Stimulated activated CD8-positive, alpha-beta memory T cell treated with anti-CD3 and anti-CD28 coated beads, Interleukin-15, amount 100 ng/mL, for 48 hours (primary cell): Measurements from ENCODE around the gene ADAMTS9.

Experiments used
- DNase-seq, 2 donors: peaks; one replicate each; pipeline ENCODE4 v3.0.0-alpha.2; 2020; ENCODE audit warnings: low read depth in 2 of 2

The ADAMTS9 gene

DNA sequence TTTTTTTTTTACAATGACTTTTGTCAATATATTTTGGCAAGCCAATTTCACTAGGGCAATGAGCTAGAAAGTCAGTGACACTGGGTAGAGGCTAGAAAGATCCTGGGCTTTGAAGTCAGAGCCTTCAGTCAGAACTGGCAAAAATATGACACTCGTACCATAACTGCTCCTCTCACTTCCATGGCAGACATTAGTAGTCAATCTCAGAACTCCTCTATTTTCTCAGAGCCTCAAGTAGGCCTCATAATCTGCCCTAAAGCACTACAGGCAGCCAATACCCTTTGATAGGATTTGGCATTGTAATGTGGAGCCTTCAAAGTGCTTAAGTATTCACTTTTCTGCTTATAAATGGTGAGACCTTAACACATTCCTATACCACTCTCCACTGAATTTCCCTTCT is 67.8 kb downstream of the ADAMTS9 start:
- DNase-seq, result no peak

DNA sequence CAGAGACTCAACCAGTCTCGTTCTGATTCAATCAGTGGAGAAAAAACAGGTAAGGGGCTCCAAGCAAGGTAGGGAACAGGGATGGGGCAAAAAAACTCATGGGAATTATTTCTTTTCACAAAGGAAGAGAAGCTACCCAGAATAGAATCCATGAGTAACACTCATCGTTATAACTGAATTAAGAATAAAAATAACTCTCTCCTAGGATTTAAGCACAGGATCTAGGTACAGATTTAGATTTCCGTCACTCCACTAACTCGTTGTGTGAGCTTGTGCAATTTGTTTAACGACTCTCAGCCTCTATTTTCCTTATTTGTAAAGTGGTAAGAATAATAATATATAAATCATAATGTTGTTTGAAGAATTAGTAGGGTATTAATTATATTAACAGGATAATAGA is 68.6 kb downstream of the ADAMTS9 start:
- DNase-seq, result no peak

DNA sequence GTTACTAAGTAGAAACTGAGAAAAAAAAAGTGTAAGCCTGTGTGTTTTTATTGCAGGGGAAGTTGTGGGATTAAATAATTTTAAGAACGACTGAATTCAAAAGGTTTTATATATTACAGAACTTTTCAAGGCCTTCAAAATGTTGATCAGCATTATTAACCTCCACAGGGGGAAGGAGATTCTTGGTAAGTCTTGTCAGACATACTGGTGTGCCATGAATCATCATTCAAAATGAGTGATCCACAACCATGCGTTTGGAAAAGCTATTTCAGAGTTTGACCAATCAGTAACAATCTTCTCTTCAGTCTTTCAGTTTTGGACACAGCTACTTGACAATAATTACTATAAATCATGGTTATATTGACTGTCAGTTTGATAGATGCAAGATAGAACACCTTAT is 70.2 kb downstream of the ADAMTS9 start:
- DNase-seq, result no peak

DNA sequence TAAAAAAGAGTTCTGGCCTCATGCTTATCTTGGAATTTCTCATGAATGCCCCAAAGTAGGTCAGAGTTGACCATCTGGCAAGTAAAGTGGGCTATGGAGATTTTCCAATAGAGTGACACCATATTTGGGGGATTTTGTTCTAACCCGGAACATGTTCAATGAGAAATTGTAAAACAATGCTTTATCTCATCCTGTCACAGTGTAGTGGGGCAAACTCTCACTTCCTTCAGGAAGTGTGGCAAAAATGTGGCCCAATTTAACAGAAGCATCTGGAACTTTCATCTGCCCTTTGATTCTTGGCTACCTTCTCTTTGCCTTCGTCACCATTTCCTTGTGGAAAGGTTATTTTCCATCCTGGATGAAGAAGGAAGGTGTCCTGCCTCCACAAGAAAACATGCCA is 70.8 kb downstream of the ADAMTS9 start:
- no peak for DNase-seq

DNA sequence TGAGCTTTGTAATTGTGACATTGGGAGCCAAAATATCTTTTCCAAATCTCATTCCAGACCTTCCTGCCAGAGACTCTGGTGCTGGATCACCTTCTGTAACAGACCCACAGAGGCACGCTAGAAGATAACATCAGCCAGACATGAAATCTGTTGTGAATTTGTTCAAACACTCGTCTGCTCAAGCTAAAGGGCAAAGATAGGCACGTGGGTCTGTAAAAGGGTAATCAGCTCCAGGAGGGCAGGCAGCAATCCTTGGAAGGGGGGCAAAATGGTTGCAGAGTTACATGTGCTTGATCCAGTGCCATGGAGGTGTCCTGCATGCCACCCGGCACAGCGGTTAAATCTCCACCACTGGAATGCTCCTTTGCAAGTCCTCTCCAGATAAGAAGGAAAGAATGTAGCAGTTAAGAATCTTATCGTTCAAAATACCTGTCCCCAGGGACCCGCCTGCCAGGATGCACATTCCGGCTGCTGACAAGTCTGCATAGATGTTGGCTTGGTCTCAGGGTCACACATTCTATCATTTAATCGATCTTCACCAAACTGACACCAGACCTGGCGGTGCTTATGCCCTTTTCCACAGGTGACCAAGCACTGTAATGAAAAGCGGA is 74.8 kb downstream of the ADAMTS9 start:
- DNase-seq, result no peak

DNA sequence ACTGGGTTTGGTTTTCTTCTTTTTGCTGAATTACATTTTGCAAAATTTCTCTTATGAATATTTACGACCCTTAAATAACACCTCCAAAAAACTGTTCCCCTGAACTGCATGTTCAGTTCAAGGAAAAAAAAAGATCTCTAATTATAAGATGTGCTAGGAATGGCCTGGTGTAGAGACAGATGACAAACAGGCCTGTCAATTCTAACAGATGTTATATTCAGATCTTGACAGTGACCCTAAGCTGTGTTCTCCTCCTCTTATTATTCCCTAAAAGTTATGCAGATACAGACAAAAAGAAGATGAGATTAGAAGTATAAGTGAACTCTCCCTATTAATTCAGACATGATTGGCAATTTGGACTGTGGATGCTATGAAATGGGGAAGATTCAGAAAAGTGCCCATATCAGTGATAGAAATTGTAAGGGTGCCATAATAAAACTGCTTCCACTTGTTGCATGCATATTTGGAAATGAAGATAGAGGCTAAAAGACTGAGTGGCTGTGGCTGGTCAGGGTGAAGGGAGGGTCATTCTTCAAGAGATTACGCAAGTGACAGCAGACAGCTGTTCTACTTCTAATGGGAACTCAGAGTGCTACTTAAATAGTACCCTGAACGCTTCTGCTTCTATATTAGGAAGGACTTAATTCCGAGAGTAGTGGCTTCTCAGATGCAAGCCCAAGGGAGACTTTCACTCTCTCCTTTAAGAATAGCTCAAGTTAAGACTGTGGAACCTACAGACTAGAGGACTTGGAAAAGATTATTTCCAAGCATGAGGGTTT is 75.5 kb downstream of the ADAMTS9 start:
- no peak for DNase-seq

DNA sequence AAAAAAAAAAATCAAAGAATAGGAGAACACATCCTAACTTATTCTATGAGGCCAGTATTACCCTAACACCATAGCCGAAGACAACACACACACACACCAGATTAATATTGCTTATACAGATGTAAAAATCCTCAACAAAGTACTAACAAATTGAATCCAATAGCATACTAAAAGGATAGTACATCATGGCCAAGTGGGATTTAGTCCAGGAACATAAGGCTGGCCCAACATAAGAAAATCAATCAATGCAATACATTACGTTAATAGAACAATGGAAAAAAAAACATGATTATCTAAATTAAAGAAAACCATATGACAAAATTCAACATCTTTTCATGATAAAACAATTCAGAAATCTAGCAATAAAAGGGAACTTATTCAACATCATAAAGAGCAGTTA is 79.1 kb downstream of the ADAMTS9 start:
- no peak for DNase-seq

DNA sequence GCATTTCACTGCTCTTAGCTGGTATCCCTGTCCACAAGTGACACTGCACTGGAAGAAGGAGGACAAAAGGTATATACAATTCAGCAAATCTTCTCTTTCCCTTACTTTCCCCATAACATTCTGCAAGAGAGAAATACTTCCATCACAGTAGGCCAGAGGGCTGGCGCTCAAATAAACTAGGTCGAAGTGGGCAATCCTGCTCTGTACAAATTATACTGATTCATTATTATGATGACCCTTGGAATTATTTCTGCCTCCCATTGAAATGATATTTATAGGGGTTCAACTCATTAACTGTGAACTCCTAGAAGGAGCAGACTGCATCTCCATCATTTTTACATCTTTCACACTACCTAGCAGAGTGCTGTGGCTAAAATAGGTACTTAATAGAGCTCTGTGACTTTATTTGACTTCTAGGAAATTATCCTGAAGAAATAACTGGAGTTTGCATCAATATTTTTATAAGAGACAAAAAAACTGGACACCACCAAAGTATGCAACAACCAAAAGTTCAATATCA is 80.7 kb downstream of the ADAMTS9 start:
- no peak for DNase-seq

DNA sequence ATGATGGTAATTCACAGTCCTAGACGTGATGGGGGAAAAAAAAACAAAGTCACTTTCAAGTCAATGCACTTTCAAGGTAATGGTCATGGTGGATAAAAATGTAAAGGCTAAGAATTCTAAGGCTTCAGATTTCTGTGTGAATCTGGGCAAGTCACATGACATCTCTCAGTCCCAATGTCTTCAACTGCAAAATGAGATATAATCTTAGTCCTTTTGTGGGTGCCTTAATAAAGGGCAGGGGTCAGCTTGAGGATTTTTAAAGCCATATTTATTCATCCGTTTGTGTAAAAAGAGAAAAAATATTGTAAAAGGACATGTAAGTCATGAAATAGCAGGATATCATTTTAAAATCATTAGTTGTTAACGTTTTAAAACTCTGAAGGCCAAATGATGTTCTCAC is 83.5 kb downstream of the ADAMTS9 start:
- no peak for DNase-seq

DNA sequence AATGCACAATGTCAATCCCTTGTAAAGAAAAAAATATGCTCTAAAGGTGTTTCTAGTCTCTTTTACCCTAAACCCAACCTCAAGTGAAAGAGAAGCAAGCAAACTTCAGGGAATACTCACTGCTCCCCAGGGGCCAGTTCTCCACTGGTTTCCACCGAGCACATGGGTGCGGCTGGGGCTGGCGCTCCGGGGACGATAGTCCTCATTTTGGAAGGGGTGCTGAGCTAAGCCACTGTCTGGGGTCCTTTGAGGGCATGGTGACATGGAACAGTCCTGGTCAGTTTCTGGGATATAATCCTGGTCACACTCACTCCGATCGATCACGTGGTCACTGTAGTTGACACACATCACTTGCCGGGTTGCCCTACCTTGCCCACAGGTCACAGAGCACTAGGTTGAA is 86.0 kb downstream of the ADAMTS9 start:
- DNase-seq, result no peak

DNA sequence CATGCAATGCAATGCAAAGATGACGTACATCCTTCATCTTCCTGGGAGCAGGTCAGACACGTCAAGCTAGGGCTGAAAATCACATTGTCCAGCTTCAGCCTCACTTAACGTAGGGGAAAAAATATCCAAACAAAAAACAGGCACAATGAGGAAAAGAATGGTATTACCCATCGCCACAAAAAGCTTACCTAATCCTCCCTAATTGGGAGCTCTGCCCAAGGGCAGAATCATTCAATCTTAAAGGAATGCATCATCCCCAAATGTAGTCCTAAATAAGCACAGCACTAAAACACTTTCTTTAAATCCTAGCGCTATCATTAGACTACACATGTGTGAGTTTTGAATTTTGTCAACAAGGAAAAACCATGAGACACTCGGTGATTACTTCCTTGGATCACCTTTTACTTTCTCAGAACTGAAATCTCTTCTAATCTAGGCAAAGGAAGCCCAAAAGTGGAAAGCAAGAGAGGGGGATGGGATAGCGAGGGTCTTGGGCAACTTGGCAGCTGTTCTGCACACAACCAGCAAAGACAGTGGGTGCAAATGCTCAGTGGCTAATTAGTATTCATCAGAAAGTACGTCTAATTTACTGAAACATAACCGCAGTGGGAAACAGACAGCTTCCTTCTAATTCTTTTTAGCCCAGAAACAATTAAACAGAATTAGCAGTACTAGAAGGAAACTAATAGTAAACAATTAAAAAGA is 87.4 kb downstream of the ADAMTS9 start:
- no peak for DNase-seq

DNA sequence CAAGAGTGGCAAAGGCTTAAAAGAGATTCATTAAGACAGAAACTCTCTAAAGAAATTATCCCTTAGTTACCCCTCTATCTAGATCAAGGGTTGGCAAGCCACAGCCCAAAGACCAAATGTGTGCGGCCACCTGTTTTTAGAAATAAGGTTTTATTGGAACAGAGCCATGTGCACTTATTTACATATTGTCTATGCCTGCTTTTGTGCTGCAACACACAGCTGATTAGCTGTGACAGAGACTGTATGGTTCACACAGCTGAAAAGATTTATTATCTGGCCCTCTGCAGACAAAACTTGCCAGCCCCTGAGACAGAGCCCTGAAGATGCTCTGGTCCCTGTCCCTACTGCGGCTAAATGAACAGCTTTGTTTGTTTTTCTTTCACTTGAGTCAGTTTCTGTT is 88.1 kb downstream of the ADAMTS9 start:
- DNase-seq, result no peak

DNA sequence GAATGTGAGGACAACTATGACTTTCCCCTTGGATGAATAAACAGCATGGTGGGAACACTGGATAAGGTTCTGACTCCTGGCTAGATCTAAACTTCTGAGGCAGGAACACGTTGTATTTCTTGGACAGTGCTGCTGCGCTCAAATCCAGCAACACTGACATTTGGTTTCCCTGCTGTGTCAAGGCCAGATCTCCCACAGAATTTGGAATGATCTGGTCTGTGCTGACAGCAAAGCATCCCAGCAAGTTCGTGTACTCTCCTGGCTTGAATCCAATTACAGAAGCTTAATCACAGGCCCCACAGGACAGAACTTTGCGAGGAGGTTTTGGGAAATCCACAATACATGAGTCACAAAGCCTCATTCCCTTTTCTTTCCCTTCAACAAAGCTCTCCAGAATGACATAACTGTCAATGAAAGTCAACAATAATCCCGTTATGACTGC is 92.5 kb downstream of the ADAMTS9 start:
- no peak for DNase-seq

DNA sequence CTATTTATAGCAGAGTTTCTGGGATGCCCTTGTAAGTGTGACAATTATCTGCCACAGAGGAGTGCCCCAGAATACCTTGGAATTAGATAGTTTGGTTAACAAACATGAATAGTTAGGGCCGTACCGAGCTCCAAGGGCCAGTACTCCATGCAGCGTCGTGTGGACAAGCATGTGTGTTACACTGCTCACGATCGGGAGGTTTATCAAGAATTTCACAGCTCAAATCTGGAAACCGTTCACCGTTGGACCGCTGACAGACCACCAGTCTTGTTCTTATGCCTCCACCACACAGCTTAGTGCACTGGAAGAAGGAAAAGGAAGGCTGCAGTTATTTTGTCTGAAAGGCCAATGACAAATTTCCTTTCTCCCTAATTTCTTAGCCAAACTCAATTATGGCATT is 93.7 kb downstream of the ADAMTS9 start:
- no peak for DNase-seq

DNA sequence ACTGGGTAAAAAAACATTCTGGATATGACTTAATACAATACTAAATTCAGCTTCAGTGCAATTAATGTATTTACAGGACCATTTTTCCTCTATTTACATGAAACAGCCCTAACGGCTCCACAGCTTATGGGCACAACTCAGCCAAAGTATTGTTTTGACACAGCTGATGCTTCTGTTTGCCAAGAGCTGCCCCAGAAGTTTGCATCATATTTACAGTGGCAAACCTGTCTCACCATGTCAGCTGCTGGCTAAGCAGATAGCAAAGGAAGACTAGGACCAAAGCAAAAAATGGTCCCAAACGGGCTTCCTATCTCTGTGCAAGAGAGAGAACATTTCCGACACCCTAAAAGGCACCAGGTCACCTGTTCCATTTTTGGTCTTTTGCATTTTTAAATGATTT is 94.5 kb downstream of the ADAMTS9 start:
- DNase-seq, result no peak

DNA sequence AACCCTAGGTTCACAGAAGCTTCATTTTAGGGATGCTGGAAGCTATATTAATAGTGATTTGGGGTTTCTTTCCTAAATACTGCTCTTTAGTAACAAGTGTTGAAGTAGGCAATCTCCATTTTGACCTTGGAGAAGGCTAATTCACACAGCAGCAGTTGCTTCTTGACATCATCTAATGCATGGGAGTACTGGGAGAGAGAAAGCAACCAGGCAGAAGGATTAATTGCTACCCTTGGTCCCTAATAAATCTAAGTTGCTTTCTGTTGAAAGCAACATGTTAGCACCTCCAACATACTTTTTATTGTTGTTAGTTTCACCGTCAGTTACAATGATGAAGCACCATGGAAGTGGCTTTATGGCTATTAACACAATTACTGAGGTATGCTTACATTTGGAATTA is 96.2 kb downstream of the ADAMTS9 start:
- DNase-seq, result no peak

DNA sequence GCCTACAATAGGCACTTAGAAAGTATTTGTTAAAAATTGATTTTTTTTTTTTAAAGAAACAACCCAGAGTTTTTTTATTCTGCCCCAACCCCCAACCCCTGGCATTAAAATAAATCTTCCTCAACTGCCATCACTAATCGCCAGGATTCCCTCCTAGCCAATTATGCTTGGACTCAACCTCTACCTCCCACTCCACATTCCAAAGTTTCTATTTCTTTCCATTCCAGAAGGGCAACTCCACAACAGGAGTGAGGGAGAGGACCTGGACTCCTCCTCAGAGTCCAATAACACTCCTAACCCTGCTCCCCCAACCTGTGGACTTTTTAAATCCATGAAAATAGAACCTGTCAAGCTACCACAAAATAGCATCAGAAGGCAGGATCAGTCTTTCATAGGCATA is 99.4 kb downstream of the ADAMTS9 start:
- DNase-seq, result no peak

DNA sequence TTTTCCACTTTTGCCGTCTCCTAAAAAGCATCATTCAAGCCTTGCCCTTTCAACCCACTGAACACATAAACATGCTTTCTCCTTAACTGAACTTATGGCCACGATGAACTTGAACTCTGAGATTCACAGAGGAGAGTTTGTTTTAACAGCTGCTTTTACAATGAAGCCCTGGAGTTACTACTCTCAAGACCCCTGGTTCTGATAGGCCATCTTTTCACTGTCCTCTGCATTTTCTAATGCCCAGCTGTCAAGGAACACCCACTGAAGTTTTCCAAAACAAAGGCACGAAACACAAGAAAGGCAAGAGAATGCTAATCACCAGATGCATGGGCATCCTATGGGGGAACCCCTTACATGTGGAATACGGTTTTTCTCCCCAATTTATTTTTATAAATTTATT is 100.8 kb downstream of the ADAMTS9 start:
- DNase-seq, result no peak

DNA sequence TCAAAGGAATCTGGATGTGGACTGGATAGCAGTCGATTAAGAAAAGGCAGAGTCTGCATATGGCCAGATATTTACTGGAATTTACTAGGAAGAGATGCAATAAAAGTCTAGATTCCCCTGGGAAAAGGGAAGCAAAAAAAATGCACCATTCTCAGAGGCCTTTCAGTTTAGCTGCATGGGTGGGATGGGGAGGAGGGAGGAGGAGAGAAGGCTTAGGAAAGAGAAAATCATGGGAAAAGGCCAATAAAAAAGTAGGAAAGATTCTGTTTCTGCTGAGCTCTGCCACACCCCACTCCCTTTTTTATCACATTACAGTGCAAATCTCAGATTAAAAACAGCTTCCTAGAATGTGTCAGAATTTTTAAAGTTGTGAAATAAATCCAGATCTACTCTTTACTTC is 103.6 kb downstream of the ADAMTS9 start:
- DNase-seq, result no peak

DNA sequence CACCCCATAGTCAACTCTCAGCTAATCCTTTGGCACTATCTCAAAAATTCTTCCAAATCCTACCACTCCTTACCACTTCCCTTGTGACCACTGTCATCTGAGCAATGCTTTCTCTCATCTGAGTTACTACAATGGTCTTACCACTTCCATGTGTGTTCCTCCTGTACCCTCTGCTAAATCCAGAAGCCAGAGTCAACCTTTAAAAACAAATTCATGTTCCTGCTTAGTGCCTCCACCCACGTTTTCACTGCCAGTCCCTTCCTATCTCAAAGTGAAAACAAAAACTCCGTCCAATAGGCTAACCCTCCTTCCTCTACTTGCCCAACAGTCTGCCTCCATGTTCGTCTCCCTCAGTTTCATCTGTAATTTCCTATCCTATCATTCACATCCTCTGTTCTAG is 109.0 kb downstream of the ADAMTS9 start:
- no peak for DNase-seq

DNA sequence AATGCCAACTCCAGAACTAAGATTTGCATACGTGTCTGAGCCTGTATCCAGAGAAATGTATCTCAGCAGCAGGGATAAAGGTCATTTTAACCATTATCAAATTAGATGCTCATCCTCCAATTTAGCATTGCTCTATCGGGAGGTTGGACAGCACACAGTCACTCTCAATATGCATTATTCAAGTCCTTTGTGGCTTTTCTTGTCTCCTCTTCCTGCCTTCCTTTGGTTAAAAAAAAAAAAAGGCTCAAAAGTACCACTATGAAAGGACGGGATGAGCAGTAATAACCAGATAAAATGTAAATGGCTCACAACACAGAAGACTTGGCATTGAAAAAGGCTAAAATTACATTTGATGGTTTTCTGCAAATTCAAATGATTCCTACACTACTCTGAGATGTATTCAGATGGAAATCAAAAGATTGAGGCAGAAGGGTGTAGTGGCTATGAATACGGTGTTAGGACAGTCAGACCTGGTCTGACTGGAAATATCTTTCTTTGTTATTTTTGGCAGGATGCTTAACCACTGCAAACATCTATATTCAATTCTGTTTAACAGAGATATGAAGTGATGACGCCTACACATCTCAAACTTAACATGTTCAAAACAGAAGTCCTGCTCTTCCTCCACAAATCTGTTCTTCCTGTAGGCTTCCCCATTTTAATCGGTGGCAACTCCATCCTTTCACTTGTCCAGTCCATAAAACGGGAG is 109.6 kb downstream of the ADAMTS9 start:
- DNase-seq, result no peak

DNA sequence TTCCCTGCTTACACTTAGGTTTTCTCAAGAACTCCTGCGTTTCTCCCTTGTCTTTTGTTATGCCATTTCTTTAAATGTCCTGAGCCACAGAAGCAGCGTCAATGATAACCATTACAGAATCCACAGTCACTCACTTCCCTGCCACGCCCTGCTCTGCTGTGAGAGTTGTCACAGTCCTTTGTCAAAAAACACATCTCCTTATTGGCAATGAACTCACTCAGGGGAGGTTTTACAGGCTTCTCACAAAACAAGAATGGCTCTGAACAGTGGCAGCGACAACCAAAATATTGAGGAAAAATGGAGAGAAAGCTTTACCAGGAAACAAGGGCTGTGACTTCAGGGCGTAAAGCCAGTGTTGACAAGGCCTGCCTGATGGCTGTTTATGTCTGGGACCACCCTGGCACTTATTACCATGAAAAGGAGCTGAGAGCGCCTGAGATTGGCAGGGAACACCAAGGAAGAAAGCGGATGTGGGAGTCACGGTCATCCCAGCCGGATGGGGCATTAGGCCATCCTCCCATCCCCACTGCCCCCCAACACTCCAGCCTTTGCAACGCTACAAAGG is 111.5 kb downstream of the ADAMTS9 start:
- DNase-seq, result no peak
